Fibroblast of pulmonary artery (primary cell): ENCODE measurements around the gene CERS2.
A peak's percentile ranks its signal among the peaks of the same experiment; 100 is the strongest.

Experiments used
- DNase-seq: peaks from one replicate; pipeline ENCODE4 v3.0.0-alpha.2; 2010; ENCODE audit warnings: low read depth
- H3K4me3 ChIP-seq: replicated peaks from 2 replicates; pipeline ENCODE4 v1.5.1; 2011; ENCODE audit warnings: low read depth, mild to moderate bottlenecking, control low read depth, low read length, moderate library complexity
- TF ChIP-seq, protein P1 (sequence below): IDR thresholded peaks from 2 replicates; pipeline ENCODE4 v1.5.1; 2011; ENCODE audit warnings: mild to moderate bottlenecking, control low read depth, low read length, inconsistent platforms; ENCODE audit errors: missing control alignments

The CERS2 gene

DNA sequence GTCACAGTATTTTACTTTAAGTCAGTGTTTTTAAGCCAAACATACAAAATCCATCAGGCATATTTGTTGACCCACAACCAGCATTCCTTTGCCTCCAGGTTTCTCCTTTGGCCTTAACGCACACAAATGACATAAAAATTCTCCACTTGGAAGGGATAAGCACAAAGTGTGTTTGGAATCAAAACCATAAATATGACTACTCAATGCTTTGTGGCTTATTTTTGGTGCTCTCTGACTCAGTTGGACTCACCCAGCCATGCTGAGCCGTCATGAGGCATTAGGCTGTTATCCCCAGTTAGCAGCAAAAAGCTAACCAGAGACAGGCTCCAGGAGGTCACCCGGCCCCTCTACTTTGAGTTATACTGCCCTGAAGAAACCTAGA is 34.6 kb upstream of the CERS2 start:
- H3K4me3 ChIP-seq, result peak overlapping the region; percentile 98
- TF ChIP-seq, protein P1, sequence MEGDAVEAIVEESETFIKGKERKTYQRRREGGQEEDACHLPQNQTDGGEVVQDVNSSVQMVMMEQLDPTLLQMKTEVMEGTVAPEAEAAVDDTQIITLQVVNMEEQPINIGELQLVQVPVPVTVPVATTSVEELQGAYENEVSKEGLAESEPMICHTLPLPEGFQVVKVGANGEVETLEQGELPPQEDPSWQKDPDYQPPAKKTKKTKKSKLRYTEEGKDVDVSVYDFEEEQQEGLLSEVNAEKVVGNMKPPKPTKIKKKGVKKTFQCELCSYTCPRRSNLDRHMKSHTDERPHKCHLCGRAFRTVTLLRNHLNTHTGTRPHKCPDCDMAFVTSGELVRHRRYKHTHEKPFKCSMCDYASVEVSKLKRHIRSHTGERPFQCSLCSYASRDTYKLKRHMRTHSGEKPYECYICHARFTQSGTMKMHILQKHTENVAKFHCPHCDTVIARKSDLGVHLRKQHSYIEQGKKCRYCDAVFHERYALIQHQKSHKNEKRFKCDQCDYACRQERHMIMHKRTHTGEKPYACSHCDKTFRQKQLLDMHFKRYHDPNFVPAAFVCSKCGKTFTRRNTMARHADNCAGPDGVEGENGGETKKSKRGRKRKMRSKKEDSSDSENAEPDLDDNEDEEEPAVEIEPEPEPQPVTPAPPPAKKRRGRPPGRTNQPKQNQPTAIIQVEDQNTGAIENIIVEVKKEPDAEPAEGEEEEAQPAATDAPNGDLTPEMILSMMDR, result no peak
- DNase-seq, result no peak

DNA sequence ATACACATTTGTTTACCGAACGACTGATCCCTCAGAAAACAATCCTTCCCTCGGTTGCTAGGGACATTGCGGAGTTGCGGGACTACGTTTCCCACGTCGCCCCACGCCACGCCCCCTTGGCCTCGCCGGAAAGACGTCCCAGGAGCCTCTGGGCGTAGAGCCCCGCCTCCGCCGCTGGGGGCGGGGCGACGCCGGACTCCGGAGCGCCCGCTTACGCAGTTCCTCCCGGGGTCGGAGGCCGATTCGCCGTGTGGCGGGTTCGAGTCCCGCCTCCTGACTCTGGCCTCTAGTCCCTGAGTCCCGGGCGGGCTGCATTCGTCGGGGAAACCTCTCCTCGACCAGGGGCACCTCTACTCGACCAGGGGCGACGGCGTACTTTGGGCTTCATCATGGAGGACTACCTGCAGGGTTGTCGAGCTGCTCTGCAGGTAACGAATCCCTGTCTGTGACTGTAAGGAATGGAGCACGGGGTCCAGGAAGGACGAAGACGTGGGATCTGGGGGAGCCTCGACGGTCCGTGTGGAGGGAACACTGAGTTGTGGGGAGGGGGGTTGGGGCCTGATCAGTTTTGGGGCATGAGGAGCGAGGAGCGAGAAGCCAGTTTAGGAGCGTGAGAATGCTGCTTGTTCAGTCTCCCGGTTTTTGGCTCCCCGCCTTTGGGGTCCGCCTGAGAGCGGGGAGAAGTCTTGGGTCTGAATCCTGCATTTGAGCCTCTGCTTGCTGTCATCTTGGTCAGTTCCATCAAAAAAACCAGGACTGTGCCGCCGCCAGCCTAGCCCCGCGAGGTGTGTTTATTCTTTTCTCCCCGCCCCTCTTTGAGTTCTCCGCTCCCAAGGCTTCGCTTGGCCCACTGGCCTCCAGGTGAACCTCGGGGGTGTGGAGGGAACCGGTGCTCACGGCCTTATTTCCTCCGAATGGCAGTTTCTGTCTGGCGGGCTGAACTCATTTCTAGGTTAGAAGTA is 33.9 kb upstream of the CERS2 start, which contains the start of gene PRUNE1:
Gene PRUNE1 (plus strand): TSS at position 206 of the 962 bp plus-strand sequence. CDS start 184 bp downstream, at position 390.
- peak; percentile 99 for DNase-seq
- H3K4me3 ChIP-seq, result peak within 1 kb of the TSS; percentile 98
- TF ChIP-seq, protein P1, result no peak

GRCh38 chr1:151007853-151008243 is 33.2 kb upstream of the CERS2 start:
- DNase-seq, result no peak
- peak overlapping the region; percentile 98 for H3K4me3 ChIP-seq
- TF ChIP-seq, protein P1, result no peak

DNA sequence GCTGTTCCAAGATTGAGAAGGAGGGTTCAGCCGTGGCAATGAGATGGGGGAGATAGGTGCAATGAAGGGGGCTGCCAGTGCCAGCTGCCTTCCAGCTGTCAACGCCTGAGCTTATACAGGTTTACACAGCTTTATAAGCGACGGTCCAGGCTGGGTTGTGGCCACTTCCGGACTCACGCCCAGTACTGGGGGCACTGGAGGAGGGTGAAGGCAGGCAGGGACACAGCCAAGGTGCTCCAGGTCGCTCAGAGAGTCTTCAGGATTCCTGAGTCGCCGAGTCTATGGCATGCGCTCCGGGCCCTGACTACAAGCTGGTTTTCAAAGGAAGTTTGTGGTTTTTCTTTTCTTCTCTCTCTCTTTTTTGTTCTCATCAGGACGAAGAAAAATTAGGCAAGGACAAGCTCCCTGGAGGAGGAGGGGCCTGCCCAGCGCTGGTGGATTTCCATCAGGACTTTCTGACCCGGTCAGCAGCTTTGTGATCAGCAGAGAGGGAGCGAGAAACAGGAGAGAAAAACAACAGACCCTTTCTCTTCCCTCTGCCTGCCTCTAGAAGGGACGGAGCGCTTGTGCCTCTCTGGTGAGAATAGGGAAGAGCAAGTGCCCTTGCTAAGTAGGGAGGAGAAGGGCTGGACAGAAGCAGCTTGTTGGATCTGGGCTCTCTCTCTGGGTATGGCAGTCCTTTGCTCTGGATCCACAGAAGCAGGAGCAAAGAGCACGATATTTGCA is 31.9 kb upstream of the CERS2 start, which contains the start of gene MINDY1:
Gene MINDY1 (minus strand): TSS at position 576 of the 726 bp plus-strand sequence. CDS start 4,285 bp downstream, outside the sequence.
- peak within 1 kb of the TSS; percentile 69 for H3K4me3 ChIP-seq
- TF ChIP-seq, protein P1, result peak; percentile 67
- DNase-seq, result peak; percentile 90

DNA sequence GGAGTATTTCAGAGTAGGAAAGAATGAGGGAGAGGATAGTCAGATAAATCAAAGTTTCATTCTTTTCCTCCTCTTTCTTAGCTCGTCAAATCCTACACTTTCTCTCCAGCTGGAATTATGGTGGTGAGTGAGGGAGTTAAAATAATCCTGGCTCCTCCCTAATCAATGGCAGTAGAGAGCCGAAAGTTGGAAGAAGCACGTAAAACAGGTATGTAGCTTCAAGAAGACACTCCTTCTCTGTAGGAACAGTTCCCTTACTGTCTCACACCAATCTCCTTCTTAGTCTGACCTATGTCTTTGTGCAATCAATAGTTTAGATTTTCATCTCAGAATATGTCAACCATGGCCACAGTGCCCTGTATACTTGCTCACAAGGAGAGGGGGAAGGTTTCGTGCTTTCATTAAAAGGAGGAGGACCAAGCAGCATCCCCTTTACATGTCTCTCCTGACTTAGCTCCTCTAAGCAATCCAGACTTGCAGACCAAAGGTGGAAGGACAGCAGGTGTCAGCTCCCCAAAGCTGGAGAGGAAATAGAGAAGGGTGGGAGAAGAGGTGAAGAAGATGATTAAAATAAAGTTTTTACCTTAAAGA is 31.2 kb upstream of the CERS2 start:
- no peak for DNase-seq
- H3K4me3 ChIP-seq, result peak overlapping the region; percentile 69
- TF ChIP-seq, protein P1, result no peak

GRCh38 chr1:151003180-151003579 is 28.5 kb upstream of the CERS2 start:
- H3K4me3 ChIP-seq, result no peak overlapping the region
- TF ChIP-seq, protein P1, result no peak
- DNase-seq, result no peak
